GM21390 (cell line): ENCODE results near the gene ALK.

Experiments
- ATAC-seq: cut with Tn5 transposase; IDR thresholded peaks from one replicate; pipeline ENCODE4 v1.9.1; 2021; ENCODE audit not compliant: unreplicated experiment

The ALK gene

GRCh38 chr2:29799628-29800027 lies 121.8 kb downstream of the ALK start:
- ATAC-seq = no peak

GRCh38 chr2:29797916-29798315 lies 123.5 kb downstream of the ALK start:
- no peak for ATAC-seq

- ATAC-seq = no peak
These were observed 124.9 kb downstream of the ALK start for GRCh38 chr2:29796446-29796845.

- no peak for ATAC-seq
These were observed 131.4 kb downstream of the ALK start for GRCh38 chr2:29789911-29790485.

- no peak for ATAC-seq
These were observed 133.6 kb downstream of the ALK start for GRCh38 chr2:29787473-29788465.

GRCh38 chr2:29786361-29786760 lies 135.0 kb downstream of the ALK start:
- no peak for ATAC-seq

- no peak for ATAC-seq
These were observed 137.7 kb downstream of the ALK start for GRCh38 chr2:29783666-29784065.

- no peak for ATAC-seq
These were observed 138.6 kb downstream of the ALK start for GRCh38 chr2:29782549-29783458.

GRCh38 chr2:29782087-29782486 lies 139.3 kb downstream of the ALK start:
- ATAC-seq = no peak

GRCh38 chr2:29780906-29781305 lies 140.5 kb downstream of the ALK start:
- no peak for ATAC-seq

- ATAC-seq = no peak
These were observed 144.2 kb downstream of the ALK start for GRCh38 chr2:29777161-29777560.

GRCh38 chr2:29776406-29776805 lies 145.0 kb downstream of the ALK start:
- ATAC-seq = no peak

GRCh38 chr2:29775937-29776336 lies 145.4 kb downstream of the ALK start:
- no peak for ATAC-seq

- no peak for ATAC-seq
These were observed 146.8 kb downstream of the ALK start for GRCh38 chr2:29774624-29775023.

- no peak for ATAC-seq
These were observed 150.5 kb downstream of the ALK start for GRCh38 chr2:29770846-29771245.

- ATAC-seq = no peak
These were observed 151.5 kb downstream of the ALK start for GRCh38 chr2:29769847-29770246.

- ATAC-seq = no peak
These were observed 153.6 kb downstream of the ALK start for GRCh38 chr2:29767606-29768335.

- ATAC-seq = no peak
These were observed 155.2 kb downstream of the ALK start for GRCh38 chr2:29766191-29766590.

GRCh38 chr2:29765721-29766120 lies 155.7 kb downstream of the ALK start:
- ATAC-seq = no peak

- no peak for ATAC-seq
These were observed 158.0 kb downstream of the ALK start for GRCh38 chr2:29763371-29763770.

GRCh38 chr2:29762239-29762638 lies 159.1 kb downstream of the ALK start:
- no peak for ATAC-seq
